Forelimb muscle (tissue), 1 donor: ENCODE results near the gene OR11H6. TPM values are rescaled to one million over a fixed set of nuclear protein-coding genes. Genes with fewer than 3 reads are reported as not detected.
"Not testable (repeated sequence)": the region's sequence is repeated elsewhere in the genome, so short reads cannot be mapped to it uniquely, and the experiment has no call there.

Experiments used
- DNase-seq: peaks from one replicate; pipeline ENCODE4 v3.0.0-alpha.2; 2013; ENCODE audit warnings: low read depth
- polyA plus RNA-seq: library from polyadenylated mRNA; unstranded; fragments of 120-200 nt; gene quantifications from one replicate; pipeline ENCODE4 v1.2.1, GENCODE V29; 2013; ENCODE audit not compliant: insufficient read length

Gene OR11H6
- not detected for polyA plus RNA-seq

GRCh38 chr14:20223410-20223809 lies at the start of gene OR11H6:
Gene OR11H6, plus strand, starts transcription at chr14:20223710. Its CDS starts 0 bp downstream, at chr14:20223710.
- no peak for DNase-seq

- not testable (repeated sequence) for DNase-seq
Measured at GRCh38 chr14:20174205-20174604, 49.3 kb upstream of the OR11H6 start.

DNA sequence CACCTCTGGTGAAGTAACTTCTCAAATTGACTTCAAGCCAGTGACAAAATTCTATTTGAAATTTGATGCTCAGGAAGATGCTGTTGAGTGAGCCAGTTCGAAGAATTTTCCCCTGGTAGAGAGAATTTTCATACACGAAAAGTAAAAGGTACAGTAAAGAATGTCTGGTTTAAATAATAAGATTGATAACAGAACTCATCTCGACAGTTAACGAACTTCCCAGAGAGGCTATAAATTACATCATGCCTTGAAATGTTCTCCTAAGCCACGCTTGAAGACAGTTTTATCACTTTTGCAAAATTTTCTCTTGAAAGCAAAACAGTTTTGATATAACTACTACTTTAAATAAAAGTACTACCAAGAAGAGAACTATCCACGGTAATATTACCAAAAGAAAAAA lies 47.2 kb upstream of the OR11H6 start:
- DNase-seq: no peak

DNA sequence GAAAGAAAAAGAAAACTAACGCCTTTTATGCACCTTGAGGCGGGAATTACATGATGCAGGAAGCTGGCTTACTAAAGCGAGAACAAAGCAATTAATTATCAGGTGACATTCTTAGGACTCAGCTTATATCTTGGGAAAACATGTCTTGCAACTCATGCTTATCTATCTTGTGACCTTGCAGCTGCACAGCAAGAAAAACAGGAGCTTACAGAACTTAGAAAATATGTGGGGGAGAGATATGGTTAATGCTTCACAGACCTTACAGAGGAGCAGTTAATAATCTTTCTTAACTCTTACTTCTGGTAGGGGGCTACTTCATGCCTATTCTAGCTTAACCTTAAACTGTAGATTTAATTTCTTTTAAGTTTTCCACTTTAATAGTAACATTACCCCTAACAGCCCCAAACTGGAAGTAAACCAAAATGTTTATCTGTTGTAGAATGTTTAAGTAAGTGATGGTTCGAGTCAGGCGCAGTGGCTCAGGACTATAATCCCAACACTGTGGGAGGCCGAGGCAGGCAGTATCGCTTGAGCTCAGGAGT lies 46.0 kb upstream of the OR11H6 start:
- DNase-seq: no peak

DNA sequence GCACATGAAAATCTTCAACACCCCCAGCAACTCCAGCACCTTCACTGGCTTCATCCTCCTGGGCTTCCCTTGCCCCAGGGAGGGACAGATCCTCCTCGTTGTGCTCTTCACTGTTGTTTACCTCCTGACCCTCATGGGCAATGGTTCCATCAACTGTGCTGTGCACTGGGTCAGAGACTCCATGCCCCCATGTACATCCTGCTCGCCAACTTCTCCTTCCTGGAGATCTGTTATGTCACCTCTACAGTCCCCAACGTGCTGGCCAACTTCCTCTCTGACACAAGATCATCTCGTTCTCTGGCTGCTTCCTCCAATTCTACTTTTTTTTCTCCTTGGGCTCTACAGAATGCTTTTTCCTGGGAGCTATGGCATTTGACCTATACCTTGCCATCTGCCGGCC lies 44.3 kb upstream of the OR11H6 start:
- no peak for DNase-seq

DNA sequence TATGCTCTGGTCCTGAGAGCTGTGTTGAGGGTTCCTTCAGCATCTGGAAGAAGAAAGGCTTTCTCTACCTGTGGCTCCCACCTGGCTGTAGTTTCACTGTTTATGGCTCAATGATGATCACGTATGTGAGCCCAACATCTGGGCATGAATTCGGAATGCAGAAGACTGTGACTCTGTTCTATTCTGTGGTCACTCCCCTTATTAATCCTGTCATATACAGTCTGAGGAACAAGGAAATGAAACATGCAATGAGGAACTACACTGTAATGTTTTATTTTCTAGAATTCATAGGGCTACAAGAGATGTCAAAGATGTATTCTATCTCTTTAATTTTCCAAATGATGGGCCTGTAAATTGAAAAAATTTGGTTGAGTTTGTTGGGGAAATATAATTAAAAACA lies 43.6 kb upstream of the OR11H6 start:
- no peak for DNase-seq

DNA sequence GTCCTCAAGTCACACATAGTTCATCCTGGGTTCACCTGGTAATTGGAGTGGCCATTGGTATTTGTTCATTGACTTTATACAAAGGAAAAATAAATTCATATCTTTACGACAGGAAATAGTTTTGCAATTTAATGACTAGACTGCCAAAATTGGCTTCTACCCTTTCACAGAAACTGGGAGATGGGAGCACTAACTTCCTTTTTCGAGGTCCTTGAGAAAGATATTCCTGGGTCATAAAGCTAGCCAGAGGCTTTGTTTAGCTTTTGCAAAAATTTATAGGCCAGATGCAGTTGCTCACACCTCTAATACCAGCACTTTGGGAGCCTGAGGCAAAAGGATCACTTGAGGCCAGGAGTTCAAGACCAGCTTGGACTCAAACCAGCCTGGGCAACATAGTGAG lies 43.0 kb upstream of the OR11H6 start:
- no peak for DNase-seq

DNA sequence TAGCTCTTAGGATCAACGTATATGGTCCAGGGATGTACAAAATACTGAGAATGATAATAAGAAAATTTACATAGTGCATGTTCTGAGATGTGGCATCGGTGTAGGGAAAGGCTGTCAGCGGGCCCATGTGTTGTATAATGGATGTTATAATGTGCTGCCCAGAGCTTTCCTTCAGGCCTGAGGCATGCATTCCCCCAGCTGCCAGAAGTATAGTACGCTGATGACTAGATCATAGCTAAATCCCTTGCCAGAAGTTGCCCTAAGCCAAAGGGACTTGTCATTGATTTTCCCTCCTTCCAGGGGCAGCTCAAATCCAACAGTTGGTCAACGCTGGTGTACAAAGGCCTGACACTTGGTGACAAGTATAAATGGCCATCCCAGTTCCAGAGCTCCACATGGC lies 39.3 kb upstream of the OR11H6 start:
- DNase-seq: no peak

- DNase-seq: no peak
Measured at GRCh38 chr14:20190596-20190995, 32.9 kb upstream of the OR11H6 start, which contains the start of gene OR11G2. Gene OR11G2, plus strand, starts transcription at chr14:20190896. Its CDS starts 6,542 bp downstream, at chr14:20197438.

GRCh38 chr14:20191396-20191795 lies 32.1 kb upstream of the OR11H6 start:
- DNase-seq: no peak

- no peak for DNase-seq
Measured at GRCh38 chr14:20194101-20194500, 29.4 kb upstream of the OR11H6 start.

- not testable (repeated sequence) for DNase-seq
Measured at GRCh38 chr14:20195170-20195569, 28.3 kb upstream of the OR11H6 start.

DNA sequence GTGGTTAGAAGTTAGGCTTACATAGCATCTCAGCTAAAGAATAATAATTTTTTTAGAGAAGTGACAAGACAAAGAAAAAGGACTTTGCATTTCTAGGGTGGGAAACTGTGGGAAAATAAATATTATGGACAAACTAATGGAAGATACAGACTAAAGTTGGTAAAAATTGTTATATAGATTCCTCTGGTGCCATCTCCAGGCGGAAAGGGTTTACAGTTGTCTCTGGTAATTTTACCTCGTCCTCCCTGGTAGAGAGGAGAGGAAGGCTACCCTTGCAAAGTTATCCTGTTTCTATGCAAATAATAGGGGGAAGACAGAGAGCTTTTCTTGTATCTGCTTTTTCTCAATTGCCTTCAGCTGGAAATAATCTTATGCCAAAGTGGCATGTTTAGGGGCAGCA lies 27.6 kb upstream of the OR11H6 start:
- DNase-seq: no peak

DNA sequence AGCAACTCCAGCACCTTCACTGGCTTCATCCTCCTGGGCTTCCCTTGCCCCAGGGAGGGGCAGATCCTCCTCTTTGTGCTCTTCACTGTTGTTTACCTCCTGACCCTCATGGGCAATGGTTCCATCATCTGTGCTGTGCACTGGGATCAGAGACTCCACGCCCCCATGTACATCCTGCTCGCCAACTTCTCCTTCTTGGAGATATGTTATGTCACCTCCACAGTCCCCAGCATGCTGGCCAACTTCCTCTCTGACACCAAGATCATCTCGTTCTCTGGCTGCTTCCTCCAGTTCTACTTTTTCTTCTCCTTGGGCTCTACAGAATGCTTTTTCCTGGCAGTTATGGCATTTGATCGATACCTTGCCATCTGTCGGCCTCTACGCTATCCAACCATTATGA lies 26.1 kb upstream of the OR11H6 start:
- DNase-seq: no peak

DNA sequence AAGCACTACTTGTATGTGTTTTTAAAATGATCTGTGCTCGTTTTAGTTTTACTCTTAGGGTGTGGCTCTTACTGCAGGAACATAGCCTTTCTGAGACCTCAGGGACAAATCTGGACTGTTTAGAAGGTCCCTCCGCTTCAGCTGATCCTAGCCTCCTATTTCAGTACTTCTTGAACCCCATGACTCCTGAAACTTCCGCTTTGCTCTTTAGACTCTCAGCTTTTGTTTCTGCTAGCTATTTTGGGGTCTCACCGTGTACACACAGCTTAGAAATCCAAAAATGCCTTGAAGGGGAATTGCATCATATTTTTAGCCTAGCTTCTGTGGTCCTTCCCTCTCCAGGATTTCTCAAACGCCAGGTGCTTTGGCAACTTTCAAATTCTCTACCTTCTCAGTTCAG lies 24.5 kb upstream of the OR11H6 start:
- DNase-seq: no peak

- DNase-seq: no peak
Measured at GRCh38 chr14:20204721-20205120, 18.8 kb upstream of the OR11H6 start.

- DNase-seq: no peak
Measured at GRCh38 chr14:20209595-20209994, 13.9 kb upstream of the OR11H6 start.

- not testable (repeated sequence) for DNase-seq
Measured at GRCh38 chr14:20212406-20212805, 11.1 kb upstream of the OR11H6 start.

GRCh38 chr14:20215196-20215595 lies 8.3 kb upstream of the OR11H6 start:
- no peak for DNase-seq

- DNase-seq: no peak
Measured at GRCh38 chr14:20219033-20219432, 4.5 kb upstream of the OR11H6 start.

- DNase-seq: no peak
Measured at GRCh38 chr14:20228681-20229080, 5.2 kb downstream of the OR11H6 start, which contains the start of gene OR11H7. Gene OR11H7, plus strand, starts transcription at chr14:20228981.

- not testable (repeated sequence) for DNase-seq
Measured at GRCh38 chr14:20235415-20235814, 11.9 kb downstream of the OR11H6 start.

DNA sequence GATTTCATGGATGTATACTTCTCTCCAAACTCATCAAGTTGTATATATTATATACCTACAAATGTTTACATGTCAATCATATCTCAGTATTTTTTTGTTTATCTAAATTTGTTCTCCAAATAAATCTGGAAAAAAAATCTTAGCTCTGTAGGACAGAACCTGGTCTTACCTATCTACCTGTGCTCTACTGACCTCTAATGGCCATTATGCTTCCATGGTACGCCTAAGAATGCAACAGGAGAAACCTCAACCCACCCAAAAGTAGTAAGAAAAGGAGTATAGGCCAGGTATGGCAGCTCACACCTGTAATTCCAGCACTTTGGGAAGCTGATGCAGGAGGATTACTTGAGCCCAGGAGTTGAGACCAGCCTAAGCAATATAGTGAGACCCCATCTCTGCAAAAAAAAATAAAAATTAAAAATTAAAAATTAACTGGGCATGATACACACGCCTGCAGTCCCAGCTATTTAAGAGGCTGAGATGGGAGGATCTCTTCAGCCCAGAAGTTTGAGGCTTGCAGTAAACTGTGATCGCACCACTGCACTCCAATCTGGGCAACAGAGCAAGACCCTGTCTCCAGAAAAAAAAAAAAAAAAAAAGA lies 24.2 kb downstream of the OR11H6 start:
- DNase-seq: no peak

GRCh38 chr14:20262642-20263128 lies 39.2 kb downstream of the OR11H6 start:
- no peak for DNase-seq
